Endothelial cell of hepatic sinusoid (primary cell): ENCODE data around the gene SPTLC1.

Experiments
- in situ Hi-C: cut with HindIII; loops from 2 replicates; pipeline ENCODE4 v1.10.0; 2017; ENCODE audit warnings: low sequenced_read_pairs

SPTLC1 gene

GRCh38 chr9:92098638-92099037, 16.6 kb downstream of the SPTLC1 start:
- in situ Hi-C loops = no loop called here

GRCh38 chr9:92097997-92098482, 17.2 kb downstream of the SPTLC1 start:
- in situ Hi-C loops = no loop called here

GRCh38 chr9:92095236-92095635, 20.0 kb downstream of the SPTLC1 start:
- in situ Hi-C loops = no loop called here

- in situ Hi-C loops = no loop called here
Measured at GRCh38 chr9:92094655-92095054, 20.6 kb downstream of the SPTLC1 start.

- in situ Hi-C loops = no loop called here
Measured at GRCh38 chr9:92077888-92078287, 37.3 kb downstream of the SPTLC1 start.

GRCh38 chr9:92071634-92072033, 43.6 kb downstream of the SPTLC1 start:
- in situ Hi-C loops = no loop called here

GRCh38 chr9:92066168-92066567, 49.0 kb downstream of the SPTLC1 start:
- in situ Hi-C loops = no loop called here

GRCh38 chr9:92064711-92065110, 50.5 kb downstream of the SPTLC1 start:
- in situ Hi-C loops = loop anchor here (5.0 kb wide), 1 partner anchor 62 kb away; no protein-coding TSS in a partner anchor

- in situ Hi-C loops = loop anchor here (5.0 kb wide), 1 partner anchor 59 kb away; no protein-coding TSS in a partner anchor
Measured at GRCh38 chr9:92061184-92061583, 54.0 kb downstream of the SPTLC1 start.

- in situ Hi-C loops = loop anchor here (5.0 kb wide), 1 partner anchor 57 kb away; no protein-coding TSS in a partner anchor
Measured at GRCh38 chr9:92059661-92060060, 55.6 kb downstream of the SPTLC1 start.

- in situ Hi-C loops = no loop called here
Measured at GRCh38 chr9:92058723-92059444, 56.3 kb downstream of the SPTLC1 start.

GRCh38 chr9:92058026-92058425, 57.2 kb downstream of the SPTLC1 start:
- in situ Hi-C loops = no loop called here

GRCh38 chr9:92057226-92057625, 58.0 kb downstream of the SPTLC1 start:
- in situ Hi-C loops = no loop called here

- in situ Hi-C loops = no loop called here
Measured at GRCh38 chr9:92055624-92056023, 59.6 kb downstream of the SPTLC1 start.

GRCh38 chr9:92048924-92049625, 66.1 kb downstream of the SPTLC1 start:
- in situ Hi-C loops = loop anchor here (5.0 kb wide), 1 partner anchor 87 kb away; no protein-coding TSS in a partner anchor

GRCh38 chr9:92047500-92047899, 67.7 kb downstream of the SPTLC1 start:
- in situ Hi-C loops = loop anchor here (5.0 kb wide), 1 partner anchor 85 kb away; no protein-coding TSS in a partner anchor

- in situ Hi-C loops = loop anchor here (5.0 kb wide), 1 partner anchor 84 kb away; no protein-coding TSS in a partner anchor
Measured at GRCh38 chr9:92046676-92047075, 68.5 kb downstream of the SPTLC1 start.

GRCh38 chr9:92044936-92045335, 70.3 kb downstream of the SPTLC1 start:
- in situ Hi-C loops = loop anchor here (5.0 kb wide), 1 partner anchor 83 kb away; no protein-coding TSS in a partner anchor

GRCh38 chr9:92043002-92043401, 72.2 kb downstream of the SPTLC1 start:
- in situ Hi-C loops = no loop called here

- in situ Hi-C loops = no loop called here
Measured at GRCh38 chr9:92042260-92042659, 73.0 kb downstream of the SPTLC1 start.

GRCh38 chr9:92036756-92037155, 78.5 kb downstream of the SPTLC1 start:
- in situ Hi-C loops = no loop called here

- in situ Hi-C loops = no loop called here
Measured at GRCh38 chr9:92036411-92036746, 78.8 kb downstream of the SPTLC1 start.
